ENCODE measurements around the gene CCDC71.

DNA sequence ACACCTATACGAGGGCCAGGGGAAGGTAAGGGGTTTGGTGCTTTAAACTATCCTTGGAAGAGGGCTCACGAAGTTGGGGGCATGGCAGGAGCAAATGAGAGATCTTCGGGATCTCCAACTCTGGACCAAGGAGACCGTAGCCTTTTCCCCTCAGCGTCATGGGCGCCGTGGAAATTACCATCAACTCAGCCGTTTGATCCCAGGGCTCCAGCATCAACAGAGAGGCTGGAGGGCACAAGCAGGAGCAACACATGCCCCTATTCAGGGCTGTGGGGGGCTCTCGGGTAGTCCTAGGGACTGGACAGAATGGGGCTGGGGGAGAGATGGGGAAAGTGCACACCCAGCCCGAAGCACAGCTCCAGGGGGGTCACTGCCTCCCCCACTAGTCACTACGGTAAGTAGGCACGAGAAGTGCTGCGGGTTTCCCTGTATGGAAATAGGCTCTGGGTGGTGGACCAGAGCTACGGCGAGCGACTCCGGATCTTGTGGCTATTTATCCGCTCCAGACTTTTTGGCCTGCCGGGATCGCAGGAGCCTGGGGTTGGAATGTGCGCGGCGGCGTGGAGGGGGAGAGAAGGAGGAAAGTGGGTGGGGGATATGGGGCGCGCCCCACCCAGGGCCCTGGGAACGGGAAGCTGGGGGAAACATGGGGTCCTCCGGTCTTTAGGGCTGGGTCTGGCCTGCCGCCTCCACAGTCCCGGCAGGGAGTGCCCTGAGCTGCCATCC, 32.7 kb downstream of the CCDC71 start:
- TF ChIP-seq, protein P1, sequence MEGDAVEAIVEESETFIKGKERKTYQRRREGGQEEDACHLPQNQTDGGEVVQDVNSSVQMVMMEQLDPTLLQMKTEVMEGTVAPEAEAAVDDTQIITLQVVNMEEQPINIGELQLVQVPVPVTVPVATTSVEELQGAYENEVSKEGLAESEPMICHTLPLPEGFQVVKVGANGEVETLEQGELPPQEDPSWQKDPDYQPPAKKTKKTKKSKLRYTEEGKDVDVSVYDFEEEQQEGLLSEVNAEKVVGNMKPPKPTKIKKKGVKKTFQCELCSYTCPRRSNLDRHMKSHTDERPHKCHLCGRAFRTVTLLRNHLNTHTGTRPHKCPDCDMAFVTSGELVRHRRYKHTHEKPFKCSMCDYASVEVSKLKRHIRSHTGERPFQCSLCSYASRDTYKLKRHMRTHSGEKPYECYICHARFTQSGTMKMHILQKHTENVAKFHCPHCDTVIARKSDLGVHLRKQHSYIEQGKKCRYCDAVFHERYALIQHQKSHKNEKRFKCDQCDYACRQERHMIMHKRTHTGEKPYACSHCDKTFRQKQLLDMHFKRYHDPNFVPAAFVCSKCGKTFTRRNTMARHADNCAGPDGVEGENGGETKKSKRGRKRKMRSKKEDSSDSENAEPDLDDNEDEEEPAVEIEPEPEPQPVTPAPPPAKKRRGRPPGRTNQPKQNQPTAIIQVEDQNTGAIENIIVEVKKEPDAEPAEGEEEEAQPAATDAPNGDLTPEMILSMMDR (IDR thresholded peaks at IDR 0.05) = no peak
- TF ChIP-seq POLR2A (IDR thresholded peaks at IDR 0.05) = no peak
